Sigmoid colon (tissue), 4 donors: ENCODE results near the gene DTD2.

Experiments
- CTCF ChIP-seq, 4 experiments: fragments of 450-650 bp in 3 of 4; fragments of 200-600 bp in 1 of 4; IDR thresholded peaks; one replicate each; pipeline ENCODE4 v1.5.1; 2016 to 2019; ENCODE audit warnings: antibody characterized with exemption in 4 of 4, mild to moderate bottlenecking in 3 of 4, moderate library complexity in 2 of 4
- EP300 ChIP-seq, 4 donors: sonication (generic); formaldehyde crosslinking; IDR thresholded peaks; one replicate each; pipeline ENCODE4 v1.6.1; 2017; ENCODE audit warnings: antibody characterized with exemption in 4 of 4
- POLR2AphosphoS5 ChIP-seq, 4 donors: sonication (generic); formaldehyde crosslinking; IDR thresholded peaks; one replicate each; pipeline ENCODE4 v1.6.1; 2017; ENCODE audit warnings: antibody characterized with exemption in 4 of 4

- TF ChIP-seq CTCF (IDR thresholded peaks at IDR 0.05) (no peak), POLR2AphosphoS5 (IDR thresholded peaks at IDR 0.05) (no peak), EP300 (IDR thresholded peaks at IDR 0.05) (no peak)
Measured at GRCh38 chr14:31477248-31477647, 19.9 kb upstream of the DTD2 start.
